GM23338 (cell line): ENCODE data around the gene CERS1. TPM values are rescaled to one million over a fixed set of nuclear protein-coding genes. Genes with fewer than 3 reads are reported as not detected.

Experiments
- ATAC-seq: fragments of 200-7000 bp; cut with Tn5 transposase; 3 replicates; pipeline ENCODE4 v1.9.1; 2020
- DNase-seq: peaks from one replicate; pipeline ENCODE4 v3.0.0-alpha.2; 2015; ENCODE audit warnings: low spot score
- H2AFZ ChIP-seq: fragments of 200-600 bp; sonication (generic); 2 replicates; pipeline ENCODE4 v1.8.0; 2016; ENCODE audit warnings: antibody characterized with exemption, mild to moderate bottlenecking, moderate library complexity
- H3F3A ChIP-seq: fragments of 200-600 bp; sonication (generic); replicated peaks from 2 replicates; pipeline ENCODE4 v1.8.0; 2017; ENCODE audit warnings: antibody characterized with exemption, mixed run types, low read depth
- H3K27ac ChIP-seq: fragments of 200-600 bp; sonication (generic); 2 replicates; pipeline ENCODE4 v1.6.1; 2016; ENCODE audit warnings: low read depth
- H3K27me3 ChIP-seq: fragments of 200-600 bp; sonication (generic); 2 replicates; pipeline ENCODE4 v1.8.0; 2016; ENCODE audit warnings: mild to moderate bottlenecking, mixed run types, moderate library complexity; ENCODE audit not compliant: insufficient read depth
- H3K36me3 ChIP-seq: fragments of 200-600 bp; sonication (generic); 2 replicates; pipeline ENCODE4 v1.8.0; 2016; ENCODE audit warnings: mild to moderate bottlenecking; ENCODE audit not compliant: insufficient read depth
- H3K4me1 ChIP-seq: fragments of 200-600 bp; sonication (generic); 2 replicates; pipeline ENCODE4 v1.8.0; 2016; ENCODE audit warnings: mild to moderate bottlenecking, moderate library complexity; ENCODE audit not compliant: insufficient read depth
- H3K4me2 ChIP-seq: fragments of 200-600 bp; sonication (generic); 2 replicates; pipeline ENCODE4 v1.7.1; 2017; ENCODE audit warnings: mixed run types
- H3K4me3 ChIP-seq: fragments of 200-600 bp; sonication (generic); 2 replicates; pipeline ENCODE4 v1.6.1; 2016; ENCODE audit warnings: mixed run types
- H3K79me2 ChIP-seq: fragments of 200-600 bp; sonication (generic); replicated peaks from 2 replicates; pipeline ENCODE4 v1.8.0; 2017; ENCODE audit warnings: mild to moderate bottlenecking; ENCODE audit not compliant: insufficient read depth
- H3K9me2 ChIP-seq: fragments of 200-600 bp; sonication (generic); 2 replicates; pipeline ENCODE4 v1.8.0; 2017; ENCODE audit not compliant: insufficient read depth
- H4K20me1 ChIP-seq: fragments of 200-600 bp; sonication (generic); replicated peaks from 2 replicates; pipeline ENCODE4 v1.8.0; 2017; ENCODE audit warnings: mild to moderate bottlenecking; ENCODE audit not compliant: insufficient read depth
- H3K27ac Mint-ChIP-seq: 2 replicates; pipeline ENCODE4 v1.8.0; 2020; ENCODE audit warnings: inconsistent platforms, mild to moderate bottlenecking, moderate library complexity, mixed read lengths
- H3K27me3 Mint-ChIP-seq: 3 replicates; pipeline ENCODE4 v1.8.0; 2022; ENCODE audit warnings: low read depth, mild to moderate bottlenecking, moderate library complexity, mixed read lengths, inconsistent platforms; ENCODE audit not compliant: insufficient read depth, poor library complexity
- H3K36me3 Mint-ChIP-seq: 3 replicates; pipeline ENCODE4 v1.8.0; 2021; ENCODE audit warnings: low read depth, mild to moderate bottlenecking, inconsistent platforms, moderate library complexity, mixed read lengths
- H3K4me1 Mint-ChIP-seq: 3 replicates; pipeline ENCODE4 v1.8.0; 2020; ENCODE audit warnings: mild to moderate bottlenecking, inconsistent platforms, mixed read lengths
- H3K4me3 Mint-ChIP-seq: 3 replicates; pipeline ENCODE4 v1.8.0; 2021; ENCODE audit warnings: moderate library complexity, mild to moderate bottlenecking, inconsistent platforms, mixed read lengths
- H3K9me3 Mint-ChIP-seq: 3 replicates; pipeline ENCODE4 v1.8.0; 2020; ENCODE audit warnings: moderate library complexity, mild to moderate bottlenecking, inconsistent platforms, mixed read lengths
- CREB1 ChIP-seq: fragments of 250-450 bp; sonication (Bioruptor Pico); IDR thresholded peaks from 2 replicates; pipeline ENCODE4 v1.5.0; 2020; ENCODE audit warnings: low read depth, mild to moderate bottlenecking, moderate library complexity
- ETS1 ChIP-seq: IDR thresholded peaks from 2 replicates; pipeline ENCODE4 v1.6.1; 2016; ENCODE audit warnings: antibody characterized with exemption
- EZH2 ChIP-seq: fragments of 200-600 bp; sonication (generic); IDR thresholded peaks from one replicate; pipeline ENCODE4 v1.8.0; 2017; ENCODE audit warnings: antibody characterized with exemption, mild to moderate bottlenecking, low read depth; ENCODE audit not compliant: unreplicated experiment
- EZH2phosphoT487 ChIP-seq: fragments of 200-600 bp; sonication (generic); IDR thresholded peaks from one replicate; pipeline ENCODE4 v1.8.1; 2018; ENCODE audit warnings: antibody characterized with exemption; ENCODE audit not compliant: unreplicated experiment
- NANOG ChIP-seq: IDR thresholded peaks from 2 replicates; pipeline ENCODE4 v1.6.1; 2016; ENCODE audit warnings: antibody characterized with exemption, borderline replicate concordance
- REST ChIP-seq: IDR thresholded peaks from one replicate; pipeline ENCODE4 v1.6.1; 2018; ENCODE audit warnings: antibody characterized with exemption; ENCODE audit not compliant: unreplicated experiment
- ZNF114 ChIP-seq: fragments of 250-450 bp; sonication (Bioruptor Pico); IDR thresholded peaks from 2 replicates; pipeline ENCODE4 v1.5.0; 2020; ENCODE audit warnings: mild to moderate bottlenecking, moderate library complexity
- ZNF331 ChIP-seq: fragments of 250-450 bp; sonication (Bioruptor Pico); IDR thresholded peaks from 2 replicates; pipeline ENCODE4 v1.5.0; 2020; ENCODE audit warnings: low read depth, mild to moderate bottlenecking, moderate library complexity
- ZNF462 ChIP-seq: fragments of 250-450 bp; sonication (Bioruptor Pico); IDR thresholded peaks from 2 replicates; pipeline ENCODE4 v1.5.0; 2020; ENCODE audit warnings: mild to moderate bottlenecking, moderate library complexity
- polyA plus RNA-seq: library from polyadenylated mRNA; unstranded; fragments of >200 nt; fragmentation: Nextera tagmentation; extraction: Ambion mirVana; gene quantifications from 2 replicates; pipeline ENCODE4 v1.2.1, GENCODE V29; 2016
- total RNA-seq: library from RNA; depleted of rRNA; stranded (reverse); fragments of >200 nt; shearing (Covaris generic); gene quantifications from 2 replicates; pipeline ENCODE4 v1.2.3, GENCODE V29; 2014

Gene CERS1
- total and polyA plus RNA-seq, 2 experiments from 2014 or later, result 11.1 to 12.2 TPM

- Histone ChIP-seq H3K4me2 (no peak overlapping the region), H3K27ac (no peak overlapping the region), H3K27me3 (no peaks in the 10 kb centered on the region), H3K4me1 (no peaks in the 10 kb centered on the region), H4K20me1 (no peaks in the 10 kb centered on the region; the same call in 1 of the 2 replicates), H3K9me2 (no peaks in the 10 kb centered on the region), H3K79me2 (no peaks in the 10 kb centered on the region), H3K4me3 (no peak overlapping the region), H3K36me3 (no peaks in the 10 kb centered on the region), H3F3A (no peaks in the 10 kb centered on the region), H2AFZ (no peak overlapping the region)
- no peak for TF ChIP-seq REST
- TF ChIP-seq EZH2phosphoT487, result no peak
- no peak for TF ChIP-seq NANOG
- no peak for TF ChIP-seq ZNF114 (CRISPR knock-in tag)
- TF ChIP-seq ETS1, result no peak
- no peak for TF ChIP-seq ZNF331 (CRISPR knock-in tag)
- TF ChIP-seq EZH2, result no peak
- Mint-ChIP-seq H3K4me3 (no peak overlapping the region), H3K4me1 (no peaks in the 10 kb centered on the region), H3K27ac (no peak overlapping the region), H3K36me3 (peaks cover 15% of the 10 kb centered on the region), H3K9me3 (no peaks in the 10 kb centered on the region), H3K27me3 (peaks cover 4% of the 10 kb centered on the region)
- no peak for DNase-seq
- no peak for ATAC-seq
Observed at GRCh38 chr19:18905513-18906236, 9.7 kb upstream of the CERS1 start.

GRCh38 chr19:18905058-18905456, 9.1 kb upstream of the CERS1 start:
- no peak overlapping the region for H3K4me3 Mint-ChIP-seq
- no peak for TF ChIP-seq CREB1 (CRISPR knock-in tag)
- no peak for TF ChIP-seq ZNF462 (CRISPR knock-in tag)

More at GRCh38 chr19:18905058-18905456, 9.1 kb upstream of the CERS1 start:
- Mint-ChIP-seq H3K36me3 (peaks cover 15% of the 10 kb centered on the region), H3K9me3 (no peaks in the 10 kb centered on the region), H3K27ac (no peak overlapping the region), H3K4me1 (no peaks in the 10 kb centered on the region), H3K27me3 (peaks cover 2% of the 10 kb centered on the region)
- no peaks in the 10 kb centered on the region for H3K9me2 ChIP-seq
- H3K4me3 ChIP-seq, result no peak overlapping the region
- H4K20me1 ChIP-seq, result no peaks in the 10 kb centered on the region; the same call in 1 of the 2 replicates
- ATAC-seq (no peak), DNase-seq (no peak)
- no peak overlapping the region for H3K4me2 ChIP-seq
- no peak overlapping the region for H2AFZ ChIP-seq
- H3F3A ChIP-seq, result no peaks in the 10 kb centered on the region
- H3K36me3 ChIP-seq, result no peaks in the 10 kb centered on the region
- H3K27ac ChIP-seq, result no peak overlapping the region
- no peaks in the 10 kb centered on the region for H3K27me3 ChIP-seq
- no peaks in the 10 kb centered on the region for H3K79me2 ChIP-seq
- H3K4me1 ChIP-seq, result no peaks in the 10 kb centered on the region
